ENCODE results near the gene HECW1. TPM values are rescaled to one million over a fixed set of nuclear protein-coding genes. Genes with fewer than 3 reads are reported as not detected.
"Not testable (repeated sequence)": the region's sequence is repeated elsewhere in the genome, so short reads cannot be mapped to it uniquely, and the experiment has no call there.

Gene HECW1
- not detected in 2 replicates for total RNA-seq

DNA sequence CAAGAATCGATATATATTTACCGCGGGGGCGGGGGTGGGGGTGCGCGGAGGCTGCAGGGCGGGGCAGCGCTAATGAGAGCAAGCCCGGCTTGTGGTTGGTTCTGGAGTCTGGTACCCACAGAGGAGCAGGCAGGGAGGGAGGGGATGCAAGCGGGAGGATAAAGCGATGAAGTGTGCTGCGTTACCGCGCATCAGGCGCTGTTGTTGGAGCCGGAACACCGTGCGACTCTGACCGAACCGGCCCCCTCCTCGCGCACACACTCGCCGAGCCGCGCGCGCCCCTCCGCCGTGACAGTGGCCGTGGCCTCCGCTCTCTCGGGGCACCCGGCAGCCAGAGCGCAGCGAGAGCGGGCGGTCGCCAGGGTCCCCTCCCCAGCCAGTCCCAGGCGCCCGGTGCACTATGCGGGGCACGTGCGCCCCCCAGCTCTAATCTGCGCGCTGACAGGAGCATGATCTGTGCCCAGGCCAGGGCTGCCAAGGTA is at the start of gene HECW1:
Gene HECW1, plus strand, starts transcription at position 189 of the 482 bp plus-strand sequence. CDS start 131,259 bp downstream, outside the sequence.
- intact Hi-C loops (cut with micrococcal nuclease), result no loop called here

DNA sequence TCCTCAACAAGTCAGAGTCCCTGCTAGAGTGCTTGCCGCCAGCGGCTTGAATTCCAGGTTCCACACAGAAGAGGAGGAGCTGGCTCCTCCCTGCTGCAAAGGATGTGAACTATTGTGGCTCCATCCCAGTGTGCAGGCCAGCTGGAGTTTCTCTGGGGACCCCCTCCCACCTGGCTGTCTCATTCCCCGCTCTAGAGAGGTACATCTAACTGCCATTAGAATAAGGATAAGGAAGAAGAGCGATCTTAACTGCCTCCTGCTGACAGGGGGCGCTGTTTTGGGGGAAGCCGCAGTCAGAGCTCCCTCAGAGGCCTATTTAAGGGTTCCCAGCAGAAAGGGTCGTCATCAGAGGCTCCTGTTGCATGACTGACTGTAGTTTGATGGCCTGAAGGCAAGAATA is 40.8 kb upstream of the HECW1 start:
- intact Hi-C loops (cut with micrococcal nuclease), result no loop called here

DNA sequence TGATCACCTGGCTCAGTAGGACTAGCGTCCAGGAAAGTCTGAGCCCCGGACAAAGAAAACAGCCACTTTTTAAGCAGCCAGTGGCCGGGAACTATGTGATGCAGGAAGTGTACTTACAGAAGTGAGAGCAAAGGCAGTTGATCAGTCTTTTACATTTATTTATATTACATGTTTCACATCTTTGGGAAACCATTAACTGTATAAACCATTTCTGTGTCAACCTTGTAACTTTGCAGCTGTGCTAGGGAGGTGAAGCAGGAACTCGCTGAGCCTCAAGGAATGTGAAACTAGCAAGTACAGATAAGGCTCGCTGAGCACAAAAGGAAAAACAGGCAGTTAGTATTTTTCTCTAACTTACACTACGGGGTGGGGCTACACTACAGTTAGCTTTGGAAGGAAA is 39.9 kb upstream of the HECW1 start:
- intact Hi-C loops (cut with micrococcal nuclease), result no loop called here

DNA sequence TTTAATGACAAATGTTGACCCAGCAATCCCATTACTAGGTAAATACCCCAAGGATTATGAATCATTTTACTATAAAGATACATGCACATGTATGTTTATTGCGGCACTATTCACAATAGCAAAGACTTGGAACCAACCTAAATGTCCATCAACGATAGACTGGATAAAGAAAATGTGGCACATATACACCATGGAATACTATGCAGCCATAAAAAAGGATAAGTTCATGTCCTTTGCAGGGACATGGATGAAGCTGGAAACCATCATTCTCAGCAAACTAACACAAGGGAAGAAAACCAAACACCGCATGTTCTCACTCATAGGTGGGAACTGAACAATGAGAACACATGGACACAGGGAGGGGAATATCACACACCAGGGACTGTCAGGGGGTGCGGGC is 38.6 kb upstream of the HECW1 start:
- intact Hi-C loops (cut with micrococcal nuclease), result not testable (repeated sequence)

DNA sequence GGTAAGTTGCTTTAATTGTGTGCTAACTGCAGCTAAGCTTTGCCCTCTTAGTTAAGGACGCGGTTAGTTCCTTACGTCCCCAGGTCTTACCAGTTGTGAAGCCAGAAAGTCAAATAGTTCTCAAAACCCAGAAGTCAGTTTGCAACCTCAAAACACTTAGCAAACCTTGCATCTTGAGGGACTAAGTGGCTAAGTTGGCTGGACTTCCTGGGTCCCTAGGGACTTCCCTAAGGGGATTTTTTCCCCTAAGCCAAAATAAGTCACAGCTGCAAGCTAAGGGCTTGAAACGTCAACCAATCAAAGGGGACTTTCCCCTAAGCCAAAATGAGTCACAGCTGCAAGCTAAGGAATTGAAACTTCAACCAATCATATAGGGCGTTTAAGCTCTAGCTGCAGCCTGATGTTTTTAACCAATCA is 36.2 kb upstream of the HECW1 start:
- intact Hi-C loops (cut with micrococcal nuclease), result no loop called here

DNA sequence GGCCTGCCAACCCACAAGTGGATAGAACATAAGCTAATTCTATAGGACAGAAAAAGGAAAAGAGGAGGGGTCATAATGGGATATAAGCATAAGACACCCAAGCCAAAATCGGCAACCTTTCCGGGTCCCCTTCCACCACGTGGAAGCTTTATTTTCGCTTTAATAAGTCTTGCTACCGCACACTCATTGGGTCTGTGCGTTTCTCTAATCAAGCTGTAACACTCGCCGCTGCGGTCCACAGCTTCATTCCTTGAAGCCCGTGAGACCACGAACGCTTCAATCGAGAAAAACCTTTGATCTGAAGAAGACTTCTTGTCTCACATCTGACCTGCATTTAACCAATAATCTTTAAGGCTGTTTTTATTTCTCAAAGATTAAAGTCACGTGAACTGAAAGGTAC is 35.8 kb upstream of the HECW1 start:
- intact Hi-C loops (cut with micrococcal nuclease), result no loop called here

DNA sequence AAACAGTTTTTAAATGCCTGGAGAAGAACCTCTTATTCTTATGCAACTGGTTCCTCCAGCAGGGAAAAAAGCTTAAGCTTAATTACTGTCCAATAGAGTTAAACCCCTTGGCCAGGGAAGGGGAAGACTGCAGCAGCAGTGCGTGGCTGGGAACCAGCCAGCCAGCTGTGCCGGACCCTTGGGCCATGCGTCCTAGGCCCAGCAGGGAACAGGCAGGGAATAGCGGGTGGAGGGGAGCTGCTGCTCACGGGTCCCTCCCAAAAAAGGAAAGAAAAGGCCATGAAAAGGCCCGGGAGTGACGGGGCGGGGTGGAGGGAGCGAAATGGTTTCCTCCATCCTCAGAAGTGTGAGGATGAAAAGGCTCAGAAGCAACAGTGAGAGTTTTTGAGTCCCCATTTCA is 35.2 kb upstream of the HECW1 start:
- intact Hi-C loops (cut with micrococcal nuclease), result no loop called here

DNA sequence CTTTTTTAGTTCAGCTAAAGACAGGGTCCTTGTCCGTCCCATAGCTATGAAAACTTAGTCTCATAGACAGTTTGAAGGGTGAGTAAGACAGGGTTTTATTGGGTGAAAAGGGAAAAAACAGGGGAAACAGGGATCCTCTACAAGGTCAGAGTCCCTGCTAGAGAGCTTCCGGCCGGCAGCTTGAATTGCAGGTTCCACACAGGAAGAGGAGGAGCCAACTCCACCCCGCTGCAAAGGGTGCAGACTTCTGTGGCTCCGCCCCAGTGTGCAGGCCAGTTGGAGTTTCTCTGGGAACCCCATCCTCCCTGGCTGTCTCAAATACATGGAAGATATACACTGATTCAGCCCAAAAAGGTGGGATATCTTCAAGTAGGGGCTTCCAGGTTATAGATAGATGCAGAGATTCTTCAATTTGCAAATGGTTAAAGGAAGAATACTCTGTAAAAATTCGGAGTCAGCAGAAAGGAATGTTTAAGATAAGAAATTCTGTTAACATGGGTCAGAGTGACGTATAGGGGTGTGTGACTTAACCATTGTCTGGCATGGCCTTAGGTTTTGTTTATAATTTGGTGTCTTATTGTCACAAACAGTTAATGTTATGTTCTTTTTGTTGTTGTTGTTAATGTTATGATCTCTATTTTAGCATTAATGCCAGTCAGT is 34.6 kb upstream of the HECW1 start:
- intact Hi-C loops (cut with micrococcal nuclease), result no loop called here

DNA sequence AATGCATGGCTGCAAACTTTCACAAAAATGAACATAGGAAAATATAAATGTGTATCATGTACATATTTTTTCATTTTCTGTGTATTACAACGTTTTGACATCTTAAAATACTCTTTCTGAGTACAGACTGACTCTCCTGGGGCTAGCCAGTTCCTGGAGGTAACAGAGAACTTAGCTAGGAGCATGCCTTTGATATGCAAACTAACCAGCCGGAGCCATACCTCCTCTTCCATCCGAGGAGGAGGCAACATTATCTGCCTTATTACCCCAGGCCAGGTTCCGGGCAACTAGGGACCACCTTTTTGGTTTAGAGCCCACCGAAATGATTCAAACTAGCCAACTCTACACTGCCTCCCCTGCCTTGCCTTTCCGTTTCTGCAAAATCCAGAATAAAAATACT is 33.7 kb upstream of the HECW1 start:
- intact Hi-C loops (cut with micrococcal nuclease), result no loop called here

DNA sequence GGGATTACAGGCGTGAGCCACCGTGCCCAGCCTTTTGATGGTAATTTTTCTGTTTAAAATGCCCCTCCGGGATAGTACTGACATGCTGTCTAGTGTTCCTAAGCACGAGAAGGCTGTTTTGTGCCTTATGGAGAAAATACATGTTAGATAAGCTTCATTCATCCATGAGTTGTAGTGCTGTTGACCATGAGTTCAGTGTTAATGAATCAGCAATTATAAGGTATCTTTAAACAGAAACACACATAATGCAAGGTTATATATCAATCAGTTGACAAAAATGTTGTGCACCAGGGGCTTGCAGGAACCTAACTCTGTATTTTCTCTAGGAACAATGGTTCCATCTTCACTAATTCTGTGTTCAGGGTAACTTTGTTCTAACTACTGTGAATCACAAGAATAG is 30.8 kb upstream of the HECW1 start:
- intact Hi-C loops (cut with micrococcal nuclease), result no loop called here

DNA sequence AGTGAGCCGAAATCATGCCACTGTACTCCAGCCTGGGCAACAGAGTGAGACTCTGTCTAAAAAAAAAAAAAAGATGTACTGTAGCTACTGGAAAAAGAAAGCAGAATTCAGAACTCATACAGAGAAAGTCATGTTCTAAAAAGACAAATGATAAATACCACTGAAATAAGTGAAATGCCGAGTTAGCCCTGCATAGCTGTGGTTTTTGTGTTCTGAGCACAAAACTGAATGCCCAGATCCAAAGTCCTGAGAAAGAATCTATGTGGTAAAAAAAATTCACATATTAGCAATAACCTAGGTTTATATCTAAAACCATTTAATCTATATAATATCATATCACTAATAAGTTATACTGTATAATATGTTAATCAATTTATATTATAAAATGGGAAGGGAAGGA is 29.3 kb upstream of the HECW1 start:
- intact Hi-C loops (cut with micrococcal nuclease), result no loop called here

DNA sequence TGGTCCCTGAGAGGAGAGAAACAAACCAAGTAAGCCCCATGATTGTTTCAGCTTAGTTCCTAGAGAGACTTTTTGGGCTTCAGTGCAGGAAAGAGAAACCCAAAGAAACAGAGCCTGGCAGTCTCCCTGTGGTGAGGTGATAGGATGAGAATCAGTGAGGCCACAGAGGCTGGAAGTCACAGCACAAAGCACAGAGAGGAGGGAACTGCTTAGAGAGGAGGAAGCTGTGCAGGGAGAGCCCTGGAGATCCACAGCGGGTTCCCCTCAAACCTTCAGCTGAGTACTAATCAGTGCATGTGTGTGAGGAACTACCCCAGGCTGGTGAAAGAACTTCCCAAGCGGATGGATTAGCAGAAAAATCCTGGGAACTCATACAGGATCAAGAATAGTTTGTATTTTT is 27.4 kb upstream of the HECW1 start:
- intact Hi-C loops (cut with micrococcal nuclease), result no loop called here

DNA sequence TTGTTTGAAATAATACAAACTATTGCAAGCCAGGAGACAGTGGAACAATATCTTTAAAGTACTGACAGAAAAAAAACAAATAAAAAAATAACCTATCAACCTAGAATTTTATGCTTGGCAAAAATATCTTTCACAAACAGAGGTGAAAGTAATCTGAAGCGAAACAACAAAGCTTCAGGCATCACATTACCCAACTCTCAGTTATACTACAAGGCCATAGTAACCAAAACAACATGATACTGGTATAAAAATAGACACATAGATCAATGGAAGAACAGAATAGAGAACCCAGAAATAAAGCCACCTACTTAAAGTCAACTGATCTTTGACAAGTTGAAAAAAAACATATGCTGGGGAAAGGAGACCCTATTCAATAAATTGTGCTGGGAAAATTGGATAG is 26.5 kb upstream of the HECW1 start:
- intact Hi-C loops (cut with micrococcal nuclease), result no loop called here

DNA sequence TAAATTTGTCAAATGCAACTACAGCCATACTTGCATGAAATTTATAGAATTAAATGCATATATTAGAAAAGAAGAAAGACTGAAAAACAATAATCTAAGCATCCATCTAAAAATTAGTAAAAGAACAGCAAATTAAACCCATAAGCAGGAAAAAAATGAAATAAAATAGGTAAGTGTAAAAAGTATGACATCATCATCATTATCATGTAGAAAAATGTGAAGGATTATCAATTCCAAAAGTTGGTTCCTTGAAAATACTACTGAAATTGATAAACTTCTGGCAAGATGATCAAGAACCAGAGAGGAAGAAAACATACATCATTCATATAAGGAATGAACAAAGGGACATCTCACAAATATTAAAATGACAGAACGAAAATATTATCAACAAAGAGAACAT is 19.6 kb upstream of the HECW1 start:
- intact Hi-C loops (cut with micrococcal nuclease), result no loop called here

DNA sequence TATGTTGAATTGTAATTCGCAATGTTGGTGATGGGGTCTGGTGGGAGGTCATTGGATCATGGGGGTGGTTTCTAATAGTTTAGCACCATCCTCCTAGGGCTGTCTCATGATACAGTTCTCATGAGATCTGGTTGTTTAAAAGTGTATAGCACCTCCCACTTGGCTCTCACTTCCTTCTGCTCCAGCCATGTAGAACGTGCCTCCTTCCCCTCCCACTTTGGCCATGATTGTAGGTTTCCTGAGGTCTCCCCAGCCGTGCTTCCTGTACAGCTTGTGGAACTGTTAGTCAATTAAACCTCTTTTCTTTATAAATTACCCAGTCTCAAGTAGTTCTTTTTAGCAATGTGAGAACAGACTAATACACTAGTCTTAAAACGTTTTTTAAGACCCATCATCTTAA is 15.6 kb upstream of the HECW1 start:
- intact Hi-C loops (cut with micrococcal nuclease), result no loop called here

DNA sequence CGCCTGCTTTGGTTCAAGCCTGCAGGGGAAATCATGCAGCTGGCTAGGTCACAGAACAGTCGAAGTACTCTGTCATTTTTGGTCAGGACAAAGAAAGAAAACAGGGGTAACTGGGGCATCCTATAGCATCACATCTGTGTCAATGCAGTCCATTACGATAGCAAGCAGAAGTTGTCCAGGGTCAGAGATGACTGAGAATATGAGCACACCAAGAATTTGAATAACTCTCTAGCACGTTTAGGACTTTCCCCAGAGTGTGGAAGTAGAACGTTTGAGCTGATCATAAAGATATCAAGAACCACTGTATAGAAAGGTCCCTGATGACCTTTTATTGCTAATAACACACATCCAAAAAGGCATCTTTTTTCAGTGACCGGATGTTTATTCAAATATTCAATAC is 12.7 kb upstream of the HECW1 start:
- intact Hi-C loops (cut with micrococcal nuclease), result no loop called here

DNA sequence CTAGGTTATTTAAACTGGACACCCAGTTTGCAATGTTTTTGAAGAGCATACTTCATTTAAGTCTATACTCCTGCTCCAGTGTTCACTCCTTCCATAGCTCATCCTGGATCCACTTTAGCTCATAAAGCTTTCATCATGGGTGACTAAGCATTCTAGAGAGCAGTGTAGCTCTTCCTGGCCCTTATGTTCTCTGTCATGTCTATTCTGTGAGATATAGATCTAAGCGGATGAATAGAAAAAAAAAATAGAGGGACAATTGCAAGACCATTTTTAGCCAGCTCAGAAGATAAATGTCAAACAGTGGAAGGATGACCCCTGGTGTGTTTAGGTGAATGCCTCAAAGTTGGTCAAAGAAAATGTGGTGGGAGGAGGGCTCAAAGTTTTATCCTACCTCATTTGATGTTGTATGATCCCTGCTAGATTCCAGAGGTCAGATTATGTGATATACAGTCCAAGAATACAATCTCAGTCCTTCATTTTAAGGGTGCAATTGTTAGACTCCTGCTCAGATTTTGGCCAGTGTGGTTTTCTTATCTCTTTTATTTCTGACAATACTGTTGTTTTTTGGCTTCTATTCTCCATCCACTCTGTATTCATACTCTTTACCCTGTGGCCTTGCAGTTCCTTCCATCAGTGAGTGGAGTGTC is 7.5 kb upstream of the HECW1 start:
- intact Hi-C loops (cut with micrococcal nuclease), result no loop called here

DNA sequence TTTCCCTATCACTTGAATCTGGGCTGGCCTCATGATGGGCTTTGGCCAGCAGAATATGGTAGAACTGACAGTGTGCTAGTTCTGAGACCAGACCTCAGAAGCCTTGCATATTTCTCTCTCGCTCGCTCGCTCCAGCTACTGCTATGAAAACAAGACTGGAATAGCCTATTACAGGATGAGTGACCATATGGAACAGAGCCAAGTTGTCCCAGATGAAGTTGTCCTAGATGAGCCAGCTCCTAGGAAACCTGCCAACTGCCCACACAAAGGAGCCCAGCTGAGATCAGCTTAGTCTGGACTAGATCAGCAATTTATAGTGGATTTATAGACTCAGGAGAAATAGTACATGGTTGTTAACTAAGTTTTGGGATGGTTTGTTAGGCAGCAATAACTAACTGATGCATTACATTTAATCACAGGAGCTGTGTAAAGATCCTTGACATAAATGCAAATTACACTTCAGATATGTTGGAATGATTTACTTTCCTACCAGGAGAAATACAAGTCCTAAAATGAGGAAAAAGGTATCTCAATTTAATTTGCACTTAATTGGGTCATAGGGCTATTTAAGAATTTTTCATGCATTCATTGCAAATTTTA is 6.8 kb upstream of the HECW1 start:
- intact Hi-C loops (cut with micrococcal nuclease), result loop anchor here (1.0 kb wide), 1 partner anchor 18 kb away; no protein-coding TSS in a partner anchor

DNA sequence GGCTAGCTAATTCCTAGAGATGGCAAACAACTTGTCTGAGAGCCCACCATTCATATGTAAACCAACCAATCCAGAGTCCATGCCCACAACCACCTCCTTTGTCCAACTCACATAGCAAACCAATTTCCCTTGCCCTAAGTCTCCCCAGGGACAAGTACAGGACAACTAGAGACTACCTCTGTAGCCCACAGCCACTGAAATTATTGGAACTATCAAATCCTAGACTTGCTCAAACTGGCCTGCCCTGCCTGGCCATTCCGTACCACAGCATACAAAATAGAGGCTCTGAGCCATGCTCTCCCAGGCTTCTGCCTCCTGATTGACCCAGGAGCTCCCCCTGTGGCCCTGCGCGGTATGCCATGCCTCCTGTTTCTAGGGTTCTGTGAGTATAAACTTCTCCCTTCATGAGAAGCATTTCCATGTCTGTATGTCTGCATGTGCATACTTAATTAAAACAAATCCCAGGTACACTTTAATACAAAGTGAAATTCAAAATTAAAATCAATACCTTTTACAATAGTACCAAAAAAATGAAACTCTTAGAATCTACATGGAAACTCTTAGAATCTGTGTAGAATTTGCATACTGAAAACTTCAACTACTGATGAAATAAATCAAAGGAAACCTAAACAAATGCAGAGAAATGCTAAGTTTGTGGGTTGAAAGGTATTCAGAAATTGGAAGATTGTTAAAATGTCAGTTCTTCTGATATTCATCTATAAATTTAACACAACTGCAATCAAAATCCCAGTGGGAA is 4.0 kb upstream of the HECW1 start:
- intact Hi-C loops (cut with micrococcal nuclease), result loop anchor here (1.0 kb wide), 1 partner anchor 167 kb away; no protein-coding TSS in a partner anchor

DNA sequence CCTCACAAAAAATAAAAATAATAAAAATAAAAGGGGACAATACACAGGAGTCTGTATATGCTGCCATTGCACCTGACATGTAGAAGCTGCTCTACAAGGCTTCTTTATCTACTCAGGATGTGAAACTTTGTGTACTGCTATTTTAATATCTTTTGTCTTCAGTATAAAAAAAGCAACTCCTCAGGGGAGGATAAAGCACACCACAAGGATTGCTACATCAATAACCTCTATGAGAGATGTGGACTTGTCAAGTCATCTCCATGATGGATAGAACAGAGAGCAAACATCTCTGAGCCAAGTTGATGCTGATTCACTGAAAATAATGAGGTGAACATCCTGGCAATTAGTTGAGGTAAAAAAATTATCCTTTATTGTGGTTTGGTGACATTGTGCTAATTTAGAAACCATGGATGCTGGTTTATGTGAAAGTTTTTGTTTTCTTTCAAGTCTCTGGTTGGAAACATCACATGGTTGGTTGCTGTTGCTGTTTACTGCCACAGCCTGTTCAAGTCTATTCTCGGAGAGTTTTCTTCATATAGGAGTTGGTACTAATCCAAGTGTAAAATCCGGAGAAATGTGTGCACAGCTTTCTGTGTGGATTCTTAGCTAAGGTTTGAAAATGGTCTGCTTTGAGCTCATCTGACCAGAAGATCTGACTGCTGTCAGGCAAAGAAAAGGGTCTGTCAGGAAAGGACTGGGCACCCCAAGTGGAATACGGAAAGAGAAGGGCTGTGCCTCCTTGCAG is 1.5 kb upstream of the HECW1 start:
- intact Hi-C loops (cut with micrococcal nuclease), result no loop called here

All from T-helper 2 cell treated with Interferon-gamma antibody and Interleukin-4, amounts not matched to agents 100 ng/mL and 5 ng/mL, for 36 hours (primary cell).